Eye (tissue), 1 donor: ENCODE results near the gene TEDDM1.

ENCODE experiments used
- DNase-seq: peaks from one replicate; pipeline ENCODE4 v3.0.0-alpha.2; 2015

The TEDDM1 gene

GRCh38 chr1:182376936-182377574 is 23.4 kb downstream of the TEDDM1 start:
- DNase-seq, result no peak

GRCh38 chr1:182374101-182374834 is 26.2 kb downstream of the TEDDM1 start:
- no peak for DNase-seq

GRCh38 chr1:182370532-182370931 is 29.9 kb downstream of the TEDDM1 start:
- no peak for DNase-seq

- DNase-seq, result no peak
Measured at GRCh38 chr1:182368903-182369302, 31.6 kb downstream of the TEDDM1 start.

- no peak for DNase-seq
Measured at GRCh38 chr1:182368358-182368757, 32.1 kb downstream of the TEDDM1 start.

GRCh38 chr1:182367926-182368325 is 32.5 kb downstream of the TEDDM1 start:
- DNase-seq, result peak; percentile 63

- DNase-seq, result no peak
Measured at GRCh38 chr1:182366596-182366995, 33.9 kb downstream of the TEDDM1 start.

GRCh38 chr1:182359645-182360044 is 40.8 kb downstream of the TEDDM1 start:
- DNase-seq, result no peak

- DNase-seq, result no peak
Measured at GRCh38 chr1:182357913-182358312, 42.6 kb downstream of the TEDDM1 start.

GRCh38 chr1:182357171-182357570 is 43.3 kb downstream of the TEDDM1 start:
- no peak for DNase-seq

GRCh38 chr1:182355723-182356098 is 44.8 kb downstream of the TEDDM1 start:
- DNase-seq, result no peak

GRCh38 chr1:182351790-182352364 is 48.6 kb downstream of the TEDDM1 start:
- no peak for DNase-seq

GRCh38 chr1:182350839-182351238 is 49.6 kb downstream of the TEDDM1 start:
- DNase-seq, result no peak

GRCh38 chr1:182348961-182349747 is 51.3 kb downstream of the TEDDM1 start:
- DNase-seq, result no peak
